IMR-90 (cell line): ENCODE measurements around the gene RAB3C. TPM values are rescaled to one million over a fixed set of nuclear protein-coding genes. Genes with fewer than 3 reads are reported as not detected.

Experiments used
- ATAC-seq: fragments of 200-7000 bp; cut with Tn5 transposase; 2 replicates; pipeline ENCODE4 v1.9.1; 2020; ENCODE audit warnings: low read depth, mild to moderate bottlenecking, moderate library complexity
- BruUV-seq: library from RNA; stranded (reverse); fragments of 400-500 nt; replicated peaks from 2 replicates; lab custom pipeline; 2021; lab: Mats Ljungman, UMichigan
- CTCF ChIA-PET: fragments of 300-600 bp; formaldehyde crosslinking; extraction: SDS; loops from one replicate; lab custom pipeline; 2021; ENCODE audit warnings: antibody characterized with exemption; lab: Yijun Ruan, JAX
- POLR2A ChIA-PET: fragments of 300-600 bp; sonication (Branson Sonifier 250); formaldehyde crosslinking; loops from one replicate; lab custom pipeline; 2022; ENCODE audit warnings: antibody characterized with exemption; ENCODE audit not compliant: unreplicated experiment; lab: Charles Lee
- DNase-seq: peaks from one replicate; pipeline ENCODE4 v3.0.0; 2013
- H2AFZ ChIP-seq: replicated peaks from 2 replicates; pipeline ENCODE3; 2013; ENCODE audit warnings: low read length, mild to moderate bottlenecking; ENCODE audit not compliant: poor library complexity
- H2AK5ac ChIP-seq: 2 replicates; pipeline ENCODE4 v1.6.1; 2013; ENCODE audit warnings: low read depth, low read length, inconsistent platforms
- H2AK9ac ChIP-seq: replicated peaks from 2 replicates; pipeline ENCODE3; 2013; ENCODE audit warnings: mild to moderate bottlenecking, low read depth, low read length, moderate library complexity; ENCODE audit not compliant: poor library complexity
- H2BK120ac ChIP-seq: 2 replicates; pipeline ENCODE4 v1.6.1; 2013; ENCODE audit warnings: low read depth, low read length, inconsistent platforms
- H2BK15ac ChIP-seq: 3 replicates; pipeline ENCODE4 v1.6.1; 2013; ENCODE audit warnings: low read depth, low read length, inconsistent platforms
- H2BK20ac ChIP-seq: 2 replicates; pipeline ENCODE4 v1.6.1; 2013; ENCODE audit warnings: low read depth, mild to moderate bottlenecking, inconsistent platforms, low read length, moderate library complexity
- H2BK5ac ChIP-seq: 2 replicates; pipeline ENCODE4 v1.6.1; 2013; ENCODE audit warnings: mild to moderate bottlenecking, low read depth, low read length, inconsistent platforms; ENCODE audit not compliant: poor library complexity, severe bottlenecking
- H3K14ac ChIP-seq: replicated peaks from 2 replicates; pipeline ENCODE4 v1.6.1; 2013; ENCODE audit warnings: low read depth, low read length, inconsistent platforms
- H3K18ac ChIP-seq: 2 replicates; pipeline ENCODE4 v1.6.1; 2013; ENCODE audit warnings: low read depth, low read length, control low read depth
- H3K23ac ChIP-seq: 2 replicates; pipeline ENCODE4 v1.6.1; 2013; ENCODE audit warnings: low read depth, low read length, inconsistent platforms
- H3K27ac ChIP-seq: 2 replicates; pipeline ENCODE4 v1.5.1; 2013; ENCODE audit warnings: mild to moderate bottlenecking, control low read depth, low read length; ENCODE audit not compliant: insufficient read depth
- H3K27me3 ChIP-seq: 2 replicates; pipeline ENCODE4 v1.6.1; 2013; ENCODE audit warnings: low read length; ENCODE audit not compliant: control insufficient read depth, insufficient read depth
- H3K36me3 ChIP-seq: 2 replicates; pipeline ENCODE4 v1.6.1; 2013; ENCODE audit warnings: low read length, mixed read lengths; ENCODE audit not compliant: control insufficient read depth, insufficient read depth
- H3K4ac ChIP-seq: 2 replicates; pipeline ENCODE4 v1.6.1; 2013; ENCODE audit warnings: low read depth, low read length, inconsistent platforms
- H3K4me1 ChIP-seq: 2 replicates; pipeline ENCODE4 v1.6.1; 2013; ENCODE audit warnings: low read length, mixed read lengths; ENCODE audit not compliant: control insufficient read depth, insufficient read depth
- H3K4me2 ChIP-seq: 2 replicates; pipeline ENCODE4 v1.6.1; 2013; ENCODE audit warnings: low read depth, mild to moderate bottlenecking, control low read depth, low read length, moderate library complexity
- H3K4me3 ChIP-seq: 2 replicates; pipeline ENCODE4 v1.5.1; 2013; ENCODE audit warnings: low read depth, mild to moderate bottlenecking, control low read depth, low read length, moderate library complexity; ENCODE audit not compliant: insufficient read depth
- H3K56ac ChIP-seq: 2 replicates; pipeline ENCODE4 v1.6.1; 2013; ENCODE audit warnings: low read length, inconsistent platforms; ENCODE audit not compliant: insufficient read depth; ENCODE audit errors: extremely low read depth
- H3K79me1 ChIP-seq, 2 experiments: 2 replicates each; pipeline ENCODE4 v1.6.1; 2013; ENCODE audit warnings: low read length in 2 of 2, inconsistent platforms in 1 of 2, low read depth in 1 of 2
- H3K9ac ChIP-seq: 2 replicates; pipeline ENCODE4 v1.6.1; 2013; ENCODE audit warnings: low read depth, low read length, control low read depth
- H3K9me1 ChIP-seq: 2 replicates; pipeline ENCODE4 v1.6.1; 2013; ENCODE audit warnings: low read length, inconsistent platforms; ENCODE audit not compliant: insufficient read depth
- H3K9me3 ChIP-seq: 2 replicates; pipeline ENCODE4 v1.6.1; 2013; ENCODE audit warnings: low read length; ENCODE audit not compliant: control insufficient read depth, insufficient read depth
- H4K20me1 ChIP-seq: 2 replicates; pipeline ENCODE4 v1.6.1; 2013; ENCODE audit warnings: low read length, inconsistent platforms; ENCODE audit not compliant: insufficient read depth
- H4K5ac ChIP-seq: 2 replicates; pipeline ENCODE4 v1.6.1; 2013; ENCODE audit warnings: mild to moderate bottlenecking, low read depth, low read length, control low read depth
- H4K8ac ChIP-seq, 2 experiments: 2 replicates each; pipeline ENCODE4 v1.6.1; 2013; ENCODE audit warnings: low read depth in 2 of 2, low read length in 2 of 2, control low read depth in 1 of 2, inconsistent platforms in 1 of 2
- H4K91ac ChIP-seq: 2 replicates; pipeline ENCODE4 v1.6.1; 2013; ENCODE audit warnings: low read depth, low read length, inconsistent platforms; ENCODE audit not compliant: insufficient read depth
- BHLHE40 ChIP-seq: fragments of 150-350 bp; IDR thresholded peaks from 2 replicates; pipeline ENCODE4 v1.6.1; 2016; ENCODE audit warnings: mild to moderate bottlenecking, low read depth, low read length
- CTCF ChIP-seq: conservative IDR thresholded peaks from 2 replicates; pipeline ENCODE4 v1.5.1; 2012; ENCODE audit warnings: mild to moderate bottlenecking, low read depth, low read length, improper control_type of control experiment
- ELK1 ChIP-seq: fragments of 150-350 bp; IDR thresholded peaks from 2 replicates; pipeline ENCODE4 v1.6.1; 2016; ENCODE audit warnings: low read depth, mild to moderate bottlenecking, low read length, moderate library complexity, borderline replicate concordance
- FOS ChIP-seq: fragments of 150-350 bp; IDR thresholded peaks from 2 replicates; pipeline ENCODE4 v1.6.1; 2016; ENCODE audit warnings: low read depth, low read length
- MAFK ChIP-seq: IDR thresholded peaks from 2 replicates; pipeline ENCODE4 v1.6.1; 2012; ENCODE audit warnings: low read depth, low read length, improper control_type of control experiment
- MAZ ChIP-seq: IDR thresholded peaks from 2 replicates; pipeline ENCODE4 v1.6.1; 2012; ENCODE audit warnings: low read depth, mild to moderate bottlenecking, low read length, improper control_type of control experiment, moderate library complexity, borderline replicate concordance
- MXI1 ChIP-seq: IDR thresholded peaks from 2 replicates; pipeline ENCODE4 v1.6.1; 2012; ENCODE audit warnings: low read depth, mild to moderate bottlenecking, low read length, moderate library complexity, borderline replicate concordance
- NFE2L2 ChIP-seq: fragments of 150-350 bp; IDR thresholded peaks from 2 replicates; pipeline ENCODE4 v1.6.1; 2016; ENCODE audit warnings: low read depth, mild to moderate bottlenecking, low read length
- POLR2A ChIP-seq: IDR thresholded peaks from 2 replicates; pipeline ENCODE4 v1.6.1; 2012; ENCODE audit warnings: mild to moderate bottlenecking, low read depth, low read length
- RAD21 ChIP-seq: IDR thresholded peaks from 2 replicates; pipeline ENCODE4 v1.6.1; 2012; ENCODE audit warnings: low read length, improper control_type of control experiment
- RCOR1 ChIP-seq: IDR thresholded peaks from 2 replicates; pipeline ENCODE4 v1.6.1; 2012; ENCODE audit warnings: mild to moderate bottlenecking, low read length, improper control_type of control experiment; ENCODE audit not compliant: insufficient replicate concordance
- RFX5 ChIP-seq: IDR thresholded peaks from 2 replicates; pipeline ENCODE4 v1.8.0; 2012; ENCODE audit warnings: low read depth, mild to moderate bottlenecking, low read length, moderate library complexity
- SMC3 ChIP-seq: fragments of 150-350 bp; IDR thresholded peaks from 2 replicates; pipeline ENCODE4 v1.6.1; 2016; ENCODE audit warnings: low read depth, mild to moderate bottlenecking, antibody characterized with exemption, low read length, moderate library complexity
- WGBS, 2 experiments: methylation state at CpG; one replicate each; pipeline versions ENCODE4 v1.1.5 to v1.1.7; 2013; ENCODE audit warnings: missing lambda C conversion rate in 2 of 2; ENCODE audit not compliant: insufficient read length in 1 of 2; ENCODE audit errors: extremely low coverage in 2 of 2; 5-methylcytosine and 5-hydroxymethylcytosine counted together
- dilution Hi-C: fragments of 300-500 bp; cut with HindIII; formaldehyde crosslinking; loops from one replicate; pipeline ENCODE4 v1.14.3; 2018; ENCODE audit warnings: low sequenced_read_pairs; ENCODE audit not compliant: unreplicated experiment
- in situ Hi-C: fragments of 300-500 bp; cut with MboI; formaldehyde crosslinking; loops from 3 replicates; pipeline ENCODE4 v1.14.3; 2019; ENCODE audit warnings: low sequenced_read_pairs, inconsistent platforms, mixed read lengths
- intact Hi-C: fragments of 100-400 bp; cut with micrococcal nuclease; formaldehyde crosslinking; loops from 2 replicates; pipeline ENCODE4 v1.10.0; 2022
- polyA plus RNA-seq, 3 experiments: library from polyadenylated mRNA; depleted of rRNA; stranded (reverse); fragments of >200 nt; gene quantifications; 2 replicates each; pipeline ENCODE4 v1.2.3, GENCODE V29; 2012; ENCODE audit warnings: low replicate concordance in 1 of 3
- total RNA-seq: library from RNA; depleted of rRNA; stranded (reverse); fragments of >200 nt; gene quantifications from 2 replicates; pipeline ENCODE4 v1.2.3, GENCODE V29; 2012
- TF ChIP-seq, protein P1 (sequence below): fragments of 150-350 bp; IDR thresholded peaks from 2 replicates; pipeline ENCODE4 v1.6.1; 2017; ENCODE audit warnings: mild to moderate bottlenecking, antibody characterized with exemption, low read length, low read depth

RAB3C gene
- total and polyA plus RNA-seq, 2 of the 4 experiments (the other 2 are of a cell fraction) = not detected

- H3K9me1 ChIP-seq = no peaks in the 10 kb centered on the region
- no peak overlapping the region for H3K9ac ChIP-seq
- dilution Hi-C loops = no loop called here
- no peak overlapping the region for H4K8ac ChIP-seq
- in situ Hi-C loops = loop anchor here (10.0 kb wide), 1 partner anchor 340 kb away; no protein-coding TSS in a partner anchor
- no peak overlapping the region for H3K27ac ChIP-seq
- no peak overlapping the region for H2AFZ ChIP-seq
- no peaks in the 10 kb centered on the region for H4K20me1 ChIP-seq
- TF ChIP-seq RFX5 (no peak), SMC3 (no peak), MAFK (no peak), RCOR1 (no peak), POLR2A (no peak), NFE2L2 (no peak), BHLHE40 (no peak), ELK1 (no peak), MAZ (no peak), FOS (no peak), MXI1 (no peak), CTCF (no peak), RAD21 (no peak)
- TF ChIP-seq, protein P1, sequence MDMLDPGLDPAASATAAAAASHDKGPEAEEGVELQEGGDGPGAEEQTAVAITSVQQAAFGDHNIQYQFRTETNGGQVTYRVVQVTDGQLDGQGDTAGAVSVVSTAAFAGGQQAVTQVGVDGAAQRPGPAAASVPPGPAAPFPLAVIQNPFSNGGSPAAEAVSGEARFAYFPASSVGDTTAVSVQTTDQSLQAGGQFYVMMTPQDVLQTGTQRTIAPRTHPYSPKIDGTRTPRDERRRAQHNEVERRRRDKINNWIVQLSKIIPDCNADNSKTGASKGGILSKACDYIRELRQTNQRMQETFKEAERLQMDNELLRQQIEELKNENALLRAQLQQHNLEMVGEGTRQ = no peak
- no peak overlapping the region for H3K23ac ChIP-seq
- no peak for ATAC-seq
- H3K56ac ChIP-seq = no peak overlapping the region
- no peaks in the 10 kb centered on the region for H3K36me3 ChIP-seq
- H2AK5ac ChIP-seq = no peak overlapping the region
- no peak overlapping the region for H3K14ac ChIP-seq
- H2BK20ac ChIP-seq = no peak overlapping the region
- no CpG with 5 or more reads among the region's 2 CpGs for WGBS, 2 experiments
- H2BK15ac ChIP-seq = no peak overlapping the region
- H3K9me3 ChIP-seq = no peaks in the 10 kb centered on the region
- BruUV-seq = no TSS peak
- H2AK9ac ChIP-seq = no peak overlapping the region
- no peak overlapping the region for H2BK120ac ChIP-seq
- no peak overlapping the region for H4K5ac ChIP-seq
- DNase-seq = no peak
- ChIA-PET CTCF (no interaction called here), POLR2A (no interaction called here)
- H4K91ac ChIP-seq = no peak overlapping the region
- no peak overlapping the region for H3K4me2 ChIP-seq
- H3K79me1 ChIP-seq = no peaks in the 10 kb centered on the region
- no peak overlapping the region for H2BK5ac ChIP-seq
- H3K27me3 ChIP-seq = peaks cover 4% of the 10 kb centered on the region; the same call in 1 of the 2 replicates
- no peak overlapping the region for H3K4me3 ChIP-seq
- H3K4ac ChIP-seq = no peak overlapping the region
- no peak overlapping the region for H3K18ac ChIP-seq
- intact Hi-C loops = no loop called here
- no peaks in the 10 kb centered on the region for H3K4me1 ChIP-seq
Observed at GRCh38 chr5:58844395-58844794, 261.5 kb downstream of the RAB3C start.
